Endothelial cell of umbilical vein (primary cell): ENCODE measurements around the gene R3HDM1.

ENCODE experiments used
- CTCF ChIP-seq, 2 donors: IDR thresholded peaks; 1 replicate in 1 of 2; 2 replicates in 1 of 2; pipeline ENCODE4 v1.5.1; 2011; ENCODE audit warnings: low read length in 2 of 2, mild to moderate bottlenecking in 2 of 2, moderate library complexity in 2 of 2, control low read depth in 1 of 2, inconsistent platforms in 1 of 2, low read depth in 1 of 2; ENCODE audit not compliant: insufficient read depth in 1 of 2; ENCODE audit errors: extremely low read depth in 1 of 2
- EZH2 ChIP-seq: IDR thresholded peaks from 2 replicates; pipeline ENCODE4 v1.6.1; 2012; ENCODE audit warnings: borderline replicate concordance, low read depth, mild to moderate bottlenecking, moderate library complexity, low read length, inconsistent platforms; ENCODE audit not compliant: severe bottlenecking
- FOS ChIP-seq: IDR thresholded peaks from 2 replicates; pipeline ENCODE4 v1.6.1; 2011; ENCODE audit warnings: mild to moderate bottlenecking, low read length, moderate library complexity, borderline replicate concordance; ENCODE audit not compliant: insufficient read depth
- JUN ChIP-seq: IDR thresholded peaks from 2 replicates; pipeline ENCODE4 v1.6.1; 2011; ENCODE audit warnings: borderline replicate concordance, low read depth; ENCODE audit not compliant: insufficient read length, insufficient read depth
- MAX ChIP-seq: IDR thresholded peaks from 2 replicates; pipeline ENCODE4 v1.6.1; 2011; ENCODE audit not compliant: insufficient read depth, insufficient read length
- MYC ChIP-seq: IDR thresholded peaks from one replicate; pipeline ENCODE4 v1.6.1; 2011; ENCODE audit warnings: mild to moderate bottlenecking, low read depth, low read length
- POLR2A ChIP-seq: IDR thresholded peaks from 2 replicates; pipeline ENCODE4 v1.6.1; 2012; ENCODE audit warnings: low read depth, mild to moderate bottlenecking, control low read depth, low read length
- POLR2AphosphoS5 ChIP-seq: IDR thresholded peaks from 2 replicates; pipeline ENCODE4 v1.6.1; 2012; ENCODE audit warnings: low read depth, mild to moderate bottlenecking, control low read depth, low read length, moderate library complexity; ENCODE audit not compliant: insufficient read depth

- no peak for TF ChIP-seq CTCF (IDR thresholded peaks at IDR 0.05; ENCODE audit: extremely low read depth in 1 of 2, insufficient read depth in 1 of 2, low read depth in 1 of 2, low read length in 2 of 2)
- no peak for TF ChIP-seq POLR2A
- TF ChIP-seq EZH2: no peak
- no peak for TF ChIP-seq MAX
- TF ChIP-seq JUN: no peak
- no peak for TF ChIP-seq POLR2AphosphoS5
- TF ChIP-seq FOS: no peak
- no peak for TF ChIP-seq MYC
Measured at GRCh38 chr2:135773319-135773718, 242.0 kb downstream of the R3HDM1 start.
